GM23248 (cell line): Measurements from ENCODE around the gene STUM. TPM values are rescaled to one million over a fixed set of nuclear protein-coding genes. Genes with fewer than 3 reads are reported as not detected.
"Not testable (repeated sequence)": the region's sequence is repeated elsewhere in the genome, so short reads cannot be mapped to it uniquely, and the experiment has no call there.

ENCODE experiments used
- DNase-seq: peaks from one replicate; pipeline ENCODE4 v3.0.0-alpha.2; 2015
- H2AFZ ChIP-seq: fragments of 200-600 bp; sonication (generic); 2 replicates; pipeline ENCODE4 v1.6.1; 2016; ENCODE audit warnings: antibody characterized with exemption
- H3F3A ChIP-seq: fragments of 200-600 bp; sonication (generic); 2 replicates; pipeline ENCODE4 v1.6.1; 2016; ENCODE audit warnings: mild to moderate bottlenecking, antibody characterized with exemption, mixed run types; ENCODE audit not compliant: insufficient read depth
- H3K27ac ChIP-seq: fragments of 200-600 bp; sonication (generic); 2 replicates; pipeline ENCODE4 v1.5.1; 2016; ENCODE audit warnings: mild to moderate bottlenecking
- H3K27me3 ChIP-seq: fragments of 200-600 bp; sonication (generic); replicated peaks from 2 replicates; pipeline ENCODE4 v1.6.1; 2016; ENCODE audit warnings: mild to moderate bottlenecking; ENCODE audit not compliant: insufficient read depth
- H3K36me3 ChIP-seq: fragments of 200-600 bp; sonication (generic); 2 replicates; pipeline ENCODE4 v1.6.1; 2016; ENCODE audit warnings: low read depth, mild to moderate bottlenecking
- H3K4me1 ChIP-seq: fragments of 200-600 bp; sonication (generic); 2 replicates; pipeline ENCODE4 v1.6.1; 2016; ENCODE audit warnings: mild to moderate bottlenecking; ENCODE audit not compliant: insufficient read depth
- H3K4me2 ChIP-seq: fragments of 200-600 bp; sonication (generic); one replicate; pipeline ENCODE4 v1.6.1; 2016; ENCODE audit warnings: mild to moderate bottlenecking; ENCODE audit not compliant: unreplicated experiment
- H3K4me3 ChIP-seq: fragments of 200-600 bp; sonication (generic); 2 replicates; pipeline ENCODE4 v1.5.1; 2016; ENCODE audit warnings: mild to moderate bottlenecking
- H3K79me2 ChIP-seq: fragments of 200-600 bp; sonication (generic); 2 replicates; pipeline ENCODE4 v1.6.1; 2016; ENCODE audit warnings: mild to moderate bottlenecking; ENCODE audit not compliant: insufficient read depth
- H3K9ac ChIP-seq: fragments of 200-600 bp; sonication (generic); 2 replicates; pipeline ENCODE4 v1.6.1; 2016; ENCODE audit warnings: mild to moderate bottlenecking
- H3K9me2 ChIP-seq: fragments of 200-600 bp; sonication (generic); 2 replicates; pipeline ENCODE4 v1.6.1; 2016; ENCODE audit warnings: mixed run types, mild to moderate bottlenecking, moderate library complexity; ENCODE audit not compliant: insufficient read depth
- H3K9me3 ChIP-seq: fragments of 200-600 bp; sonication (generic); one replicate; pipeline ENCODE4 v1.6.1; 2017; ENCODE audit warnings: low read depth
- H4K20me1 ChIP-seq: fragments of 200-600 bp; sonication (generic); 2 replicates; pipeline ENCODE4 v1.6.0; 2016; ENCODE audit not compliant: insufficient read depth
- EZH2 ChIP-seq: fragments of 200-600 bp; sonication (generic); IDR thresholded peaks from 2 replicates; pipeline ENCODE4 v1.6.1; 2018; ENCODE audit warnings: antibody characterized with exemption, mild to moderate bottlenecking; ENCODE audit not compliant: insufficient read depth, poor library complexity, severe bottlenecking
- EZH2phosphoT487 ChIP-seq: fragments of 200-600 bp; sonication (generic); IDR thresholded peaks from 2 replicates; pipeline ENCODE4 v1.6.1; 2018; ENCODE audit warnings: antibody characterized with exemption, moderate library complexity, mild to moderate bottlenecking, low read depth; ENCODE audit not compliant: insufficient read depth
- WGBS, 2 experiments: methylation state at CpG; one replicate each; pipeline ENCODE4 v1.1.6; 2015 to 2017; ENCODE audit warnings: low lambda C conversion rate in 2 of 2, low coverage in 1 of 2; ENCODE audit errors: missing lambda C conversion rate in 2 of 2; 5-methylcytosine and 5-hydroxymethylcytosine counted together
- in situ Hi-C: fragments of 300-500 bp; cut with MboI; formaldehyde crosslinking; loops from 2 replicates; pipeline ENCODE4 v1.15.0; 2020
- polyA plus RNA-seq: library from polyadenylated mRNA; unstranded; fragments of >200 nt; fragmentation: Nextera tagmentation; extraction: Ambion mirVana; gene quantifications from 2 replicates; pipeline ENCODE4 v1.2.1, GENCODE V29; 2016
- total RNA-seq: library from RNA; depleted of rRNA; stranded (reverse); fragments of >200 nt; shearing (Covaris generic); gene quantifications from 2 replicates; pipeline ENCODE4 v1.2.3, GENCODE V29; 2014

The STUM gene
- total and polyA plus RNA-seq, 2 experiments from 2014 or later: under 0.01 TPM; not detected in 1

DNA sequence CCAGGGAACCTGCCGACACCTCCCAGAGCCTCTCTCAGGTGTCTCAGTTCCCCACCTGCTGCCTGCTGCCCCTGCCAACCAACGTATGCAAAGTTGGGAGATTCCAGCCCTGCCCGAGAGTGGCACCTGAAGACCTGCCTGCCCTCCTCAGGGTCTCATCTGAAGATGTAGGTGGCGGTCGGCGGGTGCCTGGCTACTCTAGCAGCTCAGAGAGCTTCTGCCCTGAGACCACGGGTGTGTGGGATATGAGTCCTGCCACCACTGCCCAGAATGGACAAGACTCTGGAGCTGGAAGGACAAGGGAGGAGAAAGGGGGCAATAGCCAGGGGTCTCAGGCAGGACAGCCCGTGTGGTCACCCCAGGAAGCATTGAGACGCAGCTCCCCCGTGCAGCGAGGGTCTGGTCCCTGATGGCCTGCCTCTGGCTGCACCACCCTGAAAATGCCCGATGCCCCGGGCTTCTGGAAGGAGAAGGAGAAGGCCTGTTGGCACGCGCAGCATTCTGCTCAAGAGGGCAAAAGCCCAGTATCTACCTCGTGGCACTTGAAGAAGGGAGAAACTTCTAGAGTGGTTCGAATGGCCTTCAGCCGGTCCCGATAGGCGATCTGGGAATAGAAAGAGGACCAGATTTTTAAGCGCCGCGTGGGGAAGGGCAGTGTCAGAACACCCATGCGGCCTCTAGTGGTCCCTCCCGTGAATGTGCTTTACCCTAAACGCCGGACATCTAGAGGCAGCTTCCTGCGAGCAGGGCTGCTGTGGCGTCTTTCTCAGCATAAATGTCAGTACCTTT lies 88.8 kb downstream of the STUM start:
- DNase-seq: no peak
- 76 to 81% methylated on average over 28 to 29 of the region's 29 CpGs for WGBS, 2 experiments
- no peaks in the 10 kb centered on the region for H3K4me1 ChIP-seq
- no peaks in the 10 kb centered on the region for H3K36me3 ChIP-seq
- H3K27me3 ChIP-seq: no peaks in the 10 kb centered on the region
- H3K79me2 ChIP-seq: no peaks in the 10 kb centered on the region
- H3K9me3 ChIP-seq: no peaks in the 10 kb centered on the region
- H3K4me3 ChIP-seq: no peak overlapping the region
- H3K9me2 ChIP-seq: no peaks in the 10 kb centered on the region
- H3K9ac ChIP-seq: no peak overlapping the region
- H3K27ac ChIP-seq: no peak overlapping the region
- no peak overlapping the region for H2AFZ ChIP-seq
- no peaks in the 10 kb centered on the region for H4K20me1 ChIP-seq
- in situ Hi-C loops: loop anchor here (10.0 kb wide), 1 partner anchor 807 kb away; no protein-coding TSS in a partner anchor
- no peak for TF ChIP-seq EZH2
- TF ChIP-seq EZH2phosphoT487: no peak
- H3F3A ChIP-seq: no peaks in the 10 kb centered on the region
- H3K4me2 ChIP-seq: no peak overlapping the region

DNA sequence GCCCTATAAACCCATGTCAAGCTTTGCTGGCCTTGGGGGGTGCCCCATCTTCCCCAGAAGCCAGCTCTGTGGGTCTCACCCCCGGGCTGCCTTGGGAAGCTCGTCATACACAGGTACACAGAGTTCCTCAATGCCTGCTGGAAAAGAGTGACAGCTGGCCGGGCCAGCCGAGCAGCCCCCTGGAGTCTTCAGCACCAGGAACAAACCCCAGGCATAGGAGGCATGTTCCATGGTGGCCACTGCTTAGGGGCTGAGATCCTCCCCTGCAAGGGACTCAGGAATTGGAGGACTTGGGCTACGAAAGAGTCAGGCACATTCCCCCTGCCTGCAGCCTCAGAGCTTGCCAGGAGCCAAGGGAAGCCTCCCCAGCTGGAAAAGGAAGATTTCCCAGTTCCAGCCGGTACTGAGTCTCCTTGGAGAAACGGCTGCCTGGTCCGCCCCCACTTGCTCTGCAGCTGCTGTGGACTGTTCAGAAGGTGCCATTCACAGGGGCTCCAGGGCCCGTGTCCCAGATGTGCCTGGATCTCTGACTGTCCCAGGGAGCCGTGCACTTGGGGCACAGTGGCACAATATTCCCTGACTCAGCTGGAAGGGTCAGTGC lies 89.5 kb downstream of the STUM start:
- Histone ChIP-seq H3K27ac (no peak overlapping the region), H3K79me2 (no peaks in the 10 kb centered on the region), H3K27me3 (no peaks in the 10 kb centered on the region), H3K4me1 (0 out of 2 replicates have a peak, but pooled peaks cover 3% of the 10 kb centered on the region), H2AFZ (no peak overlapping the region), H3K9me3 (no peaks in the 10 kb centered on the region), H3K4me3 (no peak overlapping the region), H3K4me2 (no peak overlapping the region), H3K9me2 (no peaks in the 10 kb centered on the region), H3K9ac (no peak overlapping the region), H4K20me1 (no peaks in the 10 kb centered on the region), H3F3A (no peaks in the 10 kb centered on the region), H3K36me3 (no peaks in the 10 kb centered on the region)
- DNase-seq: no peak
- in situ Hi-C loops: loop anchor here (10.0 kb wide), 1 partner anchor 807 kb away; no protein-coding TSS in a partner anchor
- TF ChIP-seq EZH2phosphoT487 (no peak), EZH2 (no peak)
- WGBS, 2 experiments: 69 to 78% methylated on average over 10 of the region's 10 CpGs

DNA sequence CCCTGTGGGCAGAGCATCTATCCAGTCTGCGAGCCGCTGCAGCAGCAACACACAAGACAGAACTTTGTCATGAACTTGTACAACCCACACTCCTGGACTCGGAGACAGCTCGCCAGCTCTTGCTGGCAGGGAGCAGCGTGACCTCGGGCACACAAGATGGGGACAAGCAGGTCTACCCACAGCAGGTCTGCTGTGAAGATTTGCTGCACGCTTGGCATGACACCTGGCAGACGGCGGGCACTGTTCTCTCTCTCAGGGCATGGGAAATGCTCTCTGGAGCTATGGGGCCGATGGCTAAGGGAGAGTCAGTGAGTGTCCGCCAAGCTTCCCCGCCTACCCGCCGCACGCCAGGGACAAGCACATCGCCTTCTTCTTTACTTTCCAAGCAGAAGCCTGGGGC lies 90.0 kb downstream of the STUM start:
- in situ Hi-C loops: loop anchor here (10.0 kb wide), 1 partner anchor 806 kb away; no protein-coding TSS in a partner anchor
- Histone ChIP-seq H3K9me2 (no peaks in the 10 kb centered on the region), H3F3A (no peaks in the 10 kb centered on the region), H3K4me3 (no peak overlapping the region), H2AFZ (no peak overlapping the region), H3K9ac (no peak overlapping the region), H3K27ac (no peak overlapping the region), H3K36me3 (no peaks in the 10 kb centered on the region), H3K79me2 (no peaks in the 10 kb centered on the region), H3K4me1 (peaks cover 7% of the 10 kb centered on the region; the same call in 1 of the 2 replicates), H4K20me1 (no peaks in the 10 kb centered on the region), H3K9me3 (no peaks in the 10 kb centered on the region), H3K4me2 (no peak overlapping the region), H3K27me3 (no peaks in the 10 kb centered on the region)
- WGBS, 2 experiments: 94 to 96% methylated on average over 16 of the region's 16 CpGs
- no peak for TF ChIP-seq EZH2
- TF ChIP-seq EZH2phosphoT487: no peak
- no peak for DNase-seq

DNA sequence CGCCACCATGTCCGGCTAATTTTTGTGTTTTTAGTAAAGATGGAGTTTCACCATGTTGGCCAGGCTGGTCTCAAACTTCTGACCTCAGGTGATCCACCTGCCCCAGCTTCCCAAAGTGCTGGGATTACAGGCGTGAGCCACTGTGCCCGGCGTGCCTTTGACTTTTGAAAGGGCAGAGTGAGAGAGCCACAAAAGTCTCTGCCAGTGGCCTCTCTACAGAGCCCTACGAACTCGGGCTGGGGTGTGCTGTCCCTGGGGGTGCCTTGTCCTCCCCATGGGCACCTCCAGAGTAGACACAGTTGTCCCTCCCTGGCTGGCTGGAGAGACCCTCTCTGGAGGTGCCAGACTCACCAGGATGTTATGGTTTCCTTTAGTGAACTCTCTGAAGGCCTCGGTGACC lies 90.6 kb downstream of the STUM start:
- not testable (repeated sequence) for H3K4me1 ChIP-seq, H3K9me2 ChIP-seq, H3K4me2 ChIP-seq, H4K20me1 ChIP-seq, H3K9me3 ChIP-seq, H3K9ac ChIP-seq, H3K36me3 ChIP-seq, H3K79me2 ChIP-seq, H3K4me3 ChIP-seq, H2AFZ ChIP-seq, DNase-seq, H3K27me3 ChIP-seq, H3K27ac ChIP-seq, H3F3A ChIP-seq
- in situ Hi-C loops: loop anchor here (10.0 kb wide), 1 partner anchor 806 kb away; no protein-coding TSS in a partner anchor
- 88 to 93% methylated on average over 7 to 8 of the region's 8 CpGs for WGBS, 2 experiments
